ENCODE measurements around the gene GDPD1.
"Not testable (repeated sequence)": the region's sequence is repeated elsewhere in the genome, so short reads cannot be mapped to it uniquely, and the experiment has no call there.

Gene GDPD1

DNA sequence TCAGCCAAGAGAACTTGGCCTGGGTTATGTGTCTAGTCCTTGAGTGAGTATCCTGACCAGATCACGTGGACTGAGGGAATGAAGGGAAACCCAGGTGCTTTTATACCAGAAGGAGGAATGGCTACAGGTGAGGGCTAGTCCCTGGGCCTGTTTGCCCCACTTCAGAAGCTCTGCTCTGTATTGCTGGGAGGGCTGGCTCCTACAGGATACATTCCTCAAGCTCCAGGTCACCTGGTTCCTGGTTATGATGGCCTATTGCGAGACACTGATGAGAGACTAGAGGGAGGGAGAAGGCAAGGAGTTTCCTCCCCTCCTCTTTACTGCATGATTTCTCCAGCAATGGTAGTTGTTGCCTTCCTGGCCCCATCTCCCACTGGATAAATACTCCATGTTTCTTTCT is 29.5 kb upstream of the GDPD1 start:
- no peak overlapping the region for H3K4me3 ChIP-seq (ENCODE audit: low read depth, low read length)
- H3K27me3 ChIP-seq (ENCODE audit: insufficient read depth, low read length) = no peaks in the 10 kb centered on the region
- no peak overlapping the region for H3K27ac ChIP-seq (ENCODE audit: low read depth, low read length)
- peaks cover 19% of the 10 kb centered on the region for H3K36me3 ChIP-seq (ENCODE audit: insufficient read depth, low read length)
- no peaks in the 10 kb centered on the region for H3K79me2 ChIP-seq (ENCODE audit: control insufficient read depth, insufficient read depth, low read length, unreplicated experiment)
- no peaks in the 10 kb centered on the region for H3K4me1 ChIP-seq (ENCODE audit: control insufficient read depth, insufficient read depth, low read length, unreplicated experiment)
- no peak overlapping the region for H2AFZ ChIP-seq (ENCODE audit: low read length, unreplicated experiment)

DNA sequence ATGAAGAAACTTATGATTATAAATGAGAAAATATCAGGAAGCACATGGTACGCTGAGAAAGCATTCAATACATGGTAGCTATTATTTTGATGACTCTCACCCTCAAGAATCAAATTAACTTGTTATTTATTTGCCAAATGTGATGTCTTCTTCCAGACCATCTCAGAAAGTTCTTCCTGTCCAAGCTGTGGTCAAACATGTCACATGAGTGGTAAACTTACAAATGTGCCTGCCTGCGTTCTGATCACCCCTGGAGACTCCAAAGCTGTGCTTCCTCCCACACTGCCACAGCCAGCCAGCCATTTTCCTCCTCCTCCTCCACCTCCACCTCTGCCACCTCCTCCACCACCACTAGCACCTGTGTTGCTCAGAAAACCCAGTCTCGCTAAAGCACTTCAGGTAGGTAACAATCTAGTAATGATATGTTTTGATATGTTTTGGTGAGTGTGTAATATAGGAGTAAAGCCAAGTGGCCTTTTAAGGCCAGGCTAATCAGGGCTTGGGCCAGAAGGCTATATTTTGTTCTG is 26.9 kb upstream of the GDPD1 start:
- H3K27ac ChIP-seq (ENCODE audit: low read depth, low read length) = no peak overlapping the region
- H3K4me3 ChIP-seq (ENCODE audit: low read depth, low read length) = no peak overlapping the region
- no peaks in the 10 kb centered on the region for H3K4me1 ChIP-seq (ENCODE audit: control insufficient read depth, insufficient read depth, low read length, unreplicated experiment)
- no peak overlapping the region for H2AFZ ChIP-seq (ENCODE audit: low read length, unreplicated experiment)
- H3K79me2 ChIP-seq (ENCODE audit: control insufficient read depth, insufficient read depth, low read length, unreplicated experiment) = no peaks in the 10 kb centered on the region
- H3K36me3 ChIP-seq (ENCODE audit: insufficient read depth, low read length) = peaks cover 22% of the 10 kb centered on the region
- no peaks in the 10 kb centered on the region for H3K27me3 ChIP-seq (ENCODE audit: insufficient read depth, low read length)

DNA sequence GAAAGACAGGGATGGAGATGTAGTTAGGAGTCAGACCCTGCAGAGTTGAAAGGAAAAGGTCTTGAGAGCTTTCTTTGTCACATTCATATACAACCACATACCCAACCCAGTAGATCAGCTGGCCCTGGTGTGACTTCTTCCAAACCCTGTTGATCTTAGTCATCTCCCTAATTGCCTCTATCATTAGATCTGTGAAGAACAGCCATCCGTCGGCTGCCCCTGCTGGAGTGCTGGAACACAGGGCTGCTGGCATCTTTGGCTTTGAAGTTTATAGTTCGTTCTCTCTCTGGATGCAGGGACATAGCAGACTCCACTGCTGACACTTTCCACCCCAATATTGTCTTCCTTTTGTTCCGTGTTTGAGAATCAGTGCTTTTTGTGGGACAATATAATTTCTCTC is 20.9 kb upstream of the GDPD1 start:
- H3K36me3 ChIP-seq (ENCODE audit: insufficient read depth, low read length) = peaks cover 13% of the 10 kb centered on the region
- H3K4me1 ChIP-seq (ENCODE audit: control insufficient read depth, insufficient read depth, low read length, unreplicated experiment) = no peaks in the 10 kb centered on the region
- no peak overlapping the region for H3K4me3 ChIP-seq (ENCODE audit: low read depth, low read length)
- no peaks in the 10 kb centered on the region for H3K27me3 ChIP-seq (ENCODE audit: insufficient read depth, low read length)
- no peak overlapping the region for H2AFZ ChIP-seq (ENCODE audit: low read length, unreplicated experiment)
- no peak overlapping the region for H3K27ac ChIP-seq (ENCODE audit: low read depth, low read length)
- H3K79me2 ChIP-seq (ENCODE audit: control insufficient read depth, insufficient read depth, low read length, unreplicated experiment) = no peaks in the 10 kb centered on the region

DNA sequence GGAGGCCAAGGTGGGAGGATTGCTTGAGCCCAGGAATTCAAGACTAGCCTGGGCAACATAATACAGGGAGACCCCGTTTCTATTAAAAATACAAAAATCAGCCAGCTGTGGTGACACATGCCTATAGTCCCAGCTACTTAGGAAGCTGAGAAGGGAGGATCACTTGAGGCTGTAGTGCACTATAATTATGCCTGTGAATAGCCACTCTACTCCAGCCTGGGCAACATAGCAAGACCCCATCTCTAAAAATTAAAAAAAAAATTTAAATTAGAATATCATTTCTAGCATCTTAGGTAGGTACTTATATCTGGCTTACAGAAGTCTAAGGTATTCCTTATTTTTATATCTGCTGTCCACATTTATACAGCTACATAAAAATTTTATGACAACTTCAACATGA is 18.0 kb upstream of the GDPD1 start:
- Histone ChIP-seq H3K4me3 (ENCODE audit: low read depth, low read length) (no peak overlapping the region), H3K27ac (ENCODE audit: low read depth, low read length) (no peak overlapping the region), H3K4me1 (ENCODE audit: control insufficient read depth, insufficient read depth, low read length, unreplicated experiment) (no peaks in the 10 kb centered on the region), H3K36me3 (ENCODE audit: insufficient read depth, low read length) (peaks cover 3% of the 10 kb centered on the region), H2AFZ (ENCODE audit: low read length, unreplicated experiment) (no peak overlapping the region), H3K27me3 (ENCODE audit: insufficient read depth, low read length) (no peaks in the 10 kb centered on the region), H3K79me2 (ENCODE audit: control insufficient read depth, insufficient read depth, low read length, unreplicated experiment) (no peaks in the 10 kb centered on the region)

DNA sequence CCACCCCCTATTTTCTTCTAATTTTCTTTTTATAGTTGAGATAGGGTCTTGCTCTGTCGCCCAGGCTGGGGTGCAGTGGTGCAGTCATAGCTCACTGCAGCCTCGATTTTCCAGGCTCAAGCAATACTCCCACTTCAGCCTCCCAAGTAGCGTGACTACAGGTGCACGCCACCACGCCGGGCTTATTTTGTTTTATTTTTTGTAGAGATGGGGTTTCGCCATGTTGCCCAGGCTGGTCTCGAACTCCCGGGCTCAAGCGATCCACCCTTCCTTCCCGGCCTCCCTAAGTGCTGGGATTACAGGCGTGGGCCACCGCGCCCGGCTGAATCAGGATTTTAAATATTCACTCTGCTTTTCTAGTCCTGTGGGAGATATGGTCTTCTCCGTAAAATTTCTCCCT is 941 bp upstream of the GDPD1 start:
- no peaks in the 10 kb centered on the region for H3K79me2 ChIP-seq (ENCODE audit: control insufficient read depth, insufficient read depth, low read length, unreplicated experiment)
- H3K36me3 ChIP-seq (ENCODE audit: insufficient read depth, low read length) = no peaks in the 10 kb centered on the region
- peak overlapping the region; percentile 87 for H2AFZ ChIP-seq (ENCODE audit: low read length, unreplicated experiment)
- no peak overlapping the region for H3K27ac ChIP-seq (ENCODE audit: low read depth, low read length)
- H3K4me1 ChIP-seq (ENCODE audit: control insufficient read depth, insufficient read depth, low read length, unreplicated experiment) = peaks cover 15% of the 10 kb centered on the region
- H3K27me3 ChIP-seq (ENCODE audit: insufficient read depth, low read length) = no peaks in the 10 kb centered on the region
- H3K4me3 ChIP-seq (ENCODE audit: low read depth, low read length) = no peak overlapping the region; the same call in 1 of the 2 replicates

DNA sequence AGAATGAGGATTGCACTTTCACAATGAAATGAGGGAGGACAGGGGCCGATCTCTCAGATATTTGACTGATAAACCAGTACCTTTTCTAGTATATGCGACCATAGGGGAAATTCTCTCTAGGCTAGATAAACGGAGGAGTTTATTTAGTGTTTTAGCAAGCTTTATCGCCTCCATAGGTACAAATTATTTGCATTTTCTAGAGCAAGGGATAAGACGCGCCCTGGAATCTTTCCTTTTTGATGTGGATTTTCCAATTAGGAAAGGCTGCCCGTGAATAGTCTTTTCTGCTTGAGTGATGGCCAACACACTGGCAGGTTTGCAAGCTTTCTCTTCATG is 351 bp upstream of the GDPD1 start:
- Histone ChIP-seq H2AFZ (ENCODE audit: low read length, unreplicated experiment) (peak overlapping the region; percentile 87), H3K79me2 (ENCODE audit: control insufficient read depth, insufficient read depth, low read length, unreplicated experiment) (no peaks in the 10 kb centered on the region), H3K4me1 (ENCODE audit: control insufficient read depth, insufficient read depth, low read length, unreplicated experiment) (peaks cover 15% of the 10 kb centered on the region), H3K27ac (ENCODE audit: low read depth, low read length) (no peak overlapping the region), H3K4me3 (ENCODE audit: low read depth, low read length) (peak overlapping the region; percentile 93), H3K36me3 (ENCODE audit: insufficient read depth, low read length) (no peaks in the 10 kb centered on the region), H3K27me3 (ENCODE audit: insufficient read depth, low read length) (no peaks in the 10 kb centered on the region)

DNA sequence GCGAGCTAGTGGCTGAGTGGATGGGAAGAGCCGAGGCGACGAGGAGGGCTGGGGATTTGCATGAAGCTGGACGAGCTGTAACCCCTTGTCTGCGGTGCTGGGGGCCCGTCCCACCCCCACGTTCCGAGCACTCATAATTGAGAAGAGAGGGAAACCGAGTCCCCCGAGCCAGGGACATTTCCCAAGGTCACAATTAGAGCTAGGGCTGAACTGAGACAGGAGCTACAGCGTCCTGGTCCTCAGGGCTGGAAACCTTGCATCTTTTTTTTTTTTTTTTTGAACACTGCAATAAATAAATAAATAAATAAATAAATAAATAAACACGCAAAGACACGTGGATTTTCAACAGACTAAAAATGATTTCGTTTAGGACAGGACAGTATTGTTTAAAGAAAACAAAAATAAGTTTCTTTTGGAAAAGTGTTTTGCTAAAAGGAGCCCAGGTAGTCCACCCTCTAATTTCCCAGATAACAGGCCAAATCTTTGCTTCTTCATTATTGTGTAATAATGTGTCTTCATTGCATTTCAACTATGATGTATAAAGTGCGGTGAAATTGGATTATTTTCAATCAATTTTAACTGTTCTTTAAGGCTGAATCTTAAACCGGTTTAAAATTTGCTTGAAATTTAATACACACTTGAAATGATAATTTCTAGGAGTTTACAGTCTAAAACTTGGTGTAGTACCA is 992 bp downstream of the GDPD1 start:
- Histone ChIP-seq H3K27me3 (ENCODE audit: insufficient read depth, low read length) (no peaks in the 10 kb centered on the region), H3K27ac (ENCODE audit: low read depth, low read length) (no peak overlapping the region), H3K79me2 (ENCODE audit: control insufficient read depth, insufficient read depth, low read length, unreplicated experiment) (no peaks in the 10 kb centered on the region), H3K36me3 (ENCODE audit: insufficient read depth, low read length) (no peaks in the 10 kb centered on the region), H3K4me3 (ENCODE audit: low read depth, low read length) (peak overlapping the region; percentile 93), H2AFZ (ENCODE audit: low read length, unreplicated experiment) (peak overlapping the region; percentile 99), H3K4me1 (ENCODE audit: control insufficient read depth, insufficient read depth, low read length, unreplicated experiment) (peaks cover 6% of the 10 kb centered on the region)

DNA sequence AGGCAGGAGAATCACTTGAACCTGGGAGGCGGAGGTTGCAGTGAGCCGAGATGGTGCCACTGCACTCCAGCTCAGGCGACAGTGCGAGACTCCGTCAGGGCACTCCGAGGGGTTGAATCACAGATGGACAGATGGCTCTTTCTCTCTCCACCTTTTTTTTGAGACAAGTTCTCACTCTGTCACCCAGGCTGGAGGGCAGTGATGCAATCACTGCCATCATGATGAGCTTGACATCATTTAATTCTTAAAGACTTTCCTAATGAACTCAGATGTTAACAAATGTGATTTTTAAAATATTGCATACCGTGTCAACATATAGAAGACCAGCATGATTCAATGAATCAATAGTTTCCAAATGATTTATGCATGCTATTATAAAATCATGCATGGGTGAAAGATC is 3.5 kb downstream of the GDPD1 start:
- H3K36me3 ChIP-seq (ENCODE audit: insufficient read depth, low read length) = no peaks in the 10 kb centered on the region
- H3K4me1 ChIP-seq (ENCODE audit: control insufficient read depth, insufficient read depth, low read length, unreplicated experiment) = no peaks in the 10 kb centered on the region
- H3K79me2 ChIP-seq (ENCODE audit: control insufficient read depth, insufficient read depth, low read length, unreplicated experiment) = no peaks in the 10 kb centered on the region
- H3K27me3 ChIP-seq (ENCODE audit: insufficient read depth, low read length) = no peaks in the 10 kb centered on the region
- H2AFZ ChIP-seq (ENCODE audit: low read length, unreplicated experiment) = no peak overlapping the region
- no peak overlapping the region for H3K4me3 ChIP-seq (ENCODE audit: low read depth, low read length)
- no peak overlapping the region for H3K27ac ChIP-seq (ENCODE audit: low read depth, low read length)

DNA sequence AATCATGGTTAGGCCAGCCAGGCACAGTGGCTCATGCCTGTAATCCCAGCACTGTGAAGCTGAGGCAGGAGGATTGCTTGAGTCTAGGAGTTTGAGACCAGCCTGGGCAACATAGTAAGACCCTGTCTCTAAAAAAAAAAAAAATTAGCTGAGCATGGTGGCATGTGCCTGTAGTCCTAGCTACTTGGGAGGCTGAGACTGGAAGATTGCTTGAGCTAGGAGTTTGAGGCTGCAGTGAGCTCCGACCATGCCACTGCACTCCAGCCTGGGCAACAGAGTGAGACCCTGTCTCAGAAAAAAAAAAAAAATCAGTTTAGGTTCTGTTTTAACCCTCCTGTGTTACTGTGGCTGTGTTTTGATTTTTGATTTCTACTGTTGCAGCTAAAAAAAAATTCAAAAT is 8.3 kb downstream of the GDPD1 start:
- H3K27ac ChIP-seq (ENCODE audit: low read depth, low read length); H3K79me2 ChIP-seq (ENCODE audit: control insufficient read depth, insufficient read depth, low read length, unreplicated experiment); H3K4me3 ChIP-seq (ENCODE audit: low read depth, low read length); H2AFZ ChIP-seq (ENCODE audit: low read length, unreplicated experiment); H3K27me3 ChIP-seq (ENCODE audit: insufficient read depth, low read length); H3K36me3 ChIP-seq (ENCODE audit: insufficient read depth, low read length); H3K4me1 ChIP-seq (ENCODE audit: control insufficient read depth, insufficient read depth, low read length, unreplicated experiment): not testable (repeated sequence)

DNA sequence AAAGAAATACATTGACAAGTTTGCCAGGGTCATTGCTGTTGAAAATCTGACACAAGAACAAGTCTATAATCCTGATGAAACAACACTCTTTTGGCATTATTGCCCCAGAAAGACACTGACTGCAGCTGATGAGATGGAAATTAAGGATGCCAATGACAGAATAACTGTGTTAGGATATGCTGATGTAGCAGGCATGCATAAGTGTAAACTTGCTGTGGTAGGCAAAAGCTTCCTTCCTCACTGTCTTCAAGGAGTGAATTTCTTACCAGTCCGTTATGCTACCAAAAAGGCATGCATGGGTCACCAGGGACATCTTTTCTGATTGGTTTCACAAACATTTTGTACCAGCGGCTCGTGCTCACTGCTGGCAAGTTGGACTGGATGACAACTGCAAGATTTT is 10.5 kb downstream of the GDPD1 start:
- Histone ChIP-seq H3K36me3 (ENCODE audit: insufficient read depth, low read length) (no peaks in the 10 kb centered on the region), H3K79me2 (ENCODE audit: control insufficient read depth, insufficient read depth, low read length, unreplicated experiment) (no peaks in the 10 kb centered on the region), H3K4me3 (ENCODE audit: low read depth, low read length) (no peak overlapping the region), H3K27ac (ENCODE audit: low read depth, low read length) (no peak overlapping the region), H3K4me1 (ENCODE audit: control insufficient read depth, insufficient read depth, low read length, unreplicated experiment) (no peaks in the 10 kb centered on the region), H3K27me3 (ENCODE audit: insufficient read depth, low read length) (no peaks in the 10 kb centered on the region), H2AFZ (ENCODE audit: low read length, unreplicated experiment) (no peak overlapping the region)

DNA sequence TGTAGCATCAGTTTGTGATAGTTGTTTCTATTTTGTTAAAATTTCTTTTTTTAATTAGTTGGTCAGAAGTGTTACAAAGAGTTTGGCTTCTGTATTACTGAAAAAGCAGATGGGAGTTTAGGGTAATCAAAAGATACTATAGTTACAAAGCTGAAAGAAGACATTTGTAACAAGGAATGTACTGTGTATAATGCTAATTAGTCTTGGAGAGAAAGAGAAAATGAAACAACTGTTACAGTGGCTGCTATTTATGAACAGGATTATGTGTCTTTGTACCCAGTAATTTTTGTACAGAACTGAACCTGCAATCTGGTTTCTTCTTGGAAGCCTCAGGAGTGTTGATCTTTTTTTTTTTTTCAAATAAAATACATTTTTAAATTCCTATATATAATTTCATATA is 14.3 kb downstream of the GDPD1 start:
- Histone ChIP-seq H3K79me2 (ENCODE audit: control insufficient read depth, insufficient read depth, low read length, unreplicated experiment) (no peaks in the 10 kb centered on the region), H3K27ac (ENCODE audit: low read depth, low read length) (no peak overlapping the region), H2AFZ (ENCODE audit: low read length, unreplicated experiment) (peak overlapping the region; percentile 42), H3K4me1 (ENCODE audit: control insufficient read depth, insufficient read depth, low read length, unreplicated experiment) (no peaks in the 10 kb centered on the region), H3K36me3 (ENCODE audit: insufficient read depth, low read length) (no peaks in the 10 kb centered on the region), H3K4me3 (ENCODE audit: low read depth, low read length) (no peak overlapping the region; the same call in 1 of the 2 replicates), H3K27me3 (ENCODE audit: insufficient read depth, low read length) (no peaks in the 10 kb centered on the region)

Measured in ACC112 (cell line).